HG02610 (cell line): ENCODE measurements around the gene SMURF2.

Experiments used
- ATAC-seq: cut with Tn5 transposase; IDR thresholded peaks from one replicate; pipeline ENCODE4 v1.9.1; 2021; ENCODE audit warnings: mild to moderate bottlenecking, moderate library complexity; ENCODE audit not compliant: unreplicated experiment

Gene SMURF2

DNA sequence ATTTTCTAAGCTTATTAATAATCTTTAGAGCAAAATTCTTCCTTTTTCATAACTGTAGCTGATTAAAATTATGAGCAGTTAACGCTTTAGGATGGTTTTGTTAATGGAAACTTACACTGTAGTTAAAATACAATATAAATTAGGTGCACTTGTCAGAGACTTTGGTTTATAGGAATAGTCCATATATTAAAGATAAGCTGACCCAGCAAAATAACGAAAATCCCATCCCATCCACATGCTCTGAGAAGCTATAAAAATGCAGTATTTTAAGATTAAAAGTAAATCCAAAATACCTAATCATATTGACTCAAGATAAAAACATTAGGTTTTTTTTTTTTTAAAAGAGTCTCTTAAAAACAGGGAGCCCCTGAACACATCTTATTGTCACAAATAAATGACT lies 117.4 kb downstream of the SMURF2 start:
- ATAC-seq, result no peak

DNA sequence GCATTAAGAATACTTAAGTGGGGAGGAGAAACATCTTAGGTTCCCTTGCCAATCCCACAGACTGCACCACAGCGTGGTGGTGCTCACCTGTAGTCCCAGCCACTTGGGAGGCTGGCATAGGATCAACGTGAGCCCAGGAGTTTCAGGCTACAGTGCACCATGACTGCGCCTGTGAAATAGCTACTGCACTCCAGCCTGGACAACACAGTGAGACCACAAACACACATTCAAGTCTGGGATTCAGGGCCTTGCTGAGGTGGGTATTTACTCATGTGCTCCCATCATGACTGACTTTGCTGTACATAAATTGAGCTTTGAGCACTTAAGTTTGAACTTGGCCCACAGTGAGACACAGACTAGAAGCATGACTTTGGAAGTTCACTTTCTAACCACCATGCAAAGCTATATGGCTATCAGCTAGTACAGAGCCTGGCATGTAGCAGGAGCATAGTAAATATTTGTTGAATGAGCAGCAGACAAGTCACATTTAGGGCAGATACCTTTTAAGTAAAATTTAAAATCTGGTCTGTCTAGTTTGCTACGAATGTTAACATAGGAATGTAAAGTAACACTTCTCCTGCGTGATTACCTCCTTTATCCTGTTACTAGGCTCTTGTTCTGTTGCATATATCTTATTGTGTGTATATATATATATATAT lies 121.9 kb downstream of the SMURF2 start:
- no peak for ATAC-seq

DNA sequence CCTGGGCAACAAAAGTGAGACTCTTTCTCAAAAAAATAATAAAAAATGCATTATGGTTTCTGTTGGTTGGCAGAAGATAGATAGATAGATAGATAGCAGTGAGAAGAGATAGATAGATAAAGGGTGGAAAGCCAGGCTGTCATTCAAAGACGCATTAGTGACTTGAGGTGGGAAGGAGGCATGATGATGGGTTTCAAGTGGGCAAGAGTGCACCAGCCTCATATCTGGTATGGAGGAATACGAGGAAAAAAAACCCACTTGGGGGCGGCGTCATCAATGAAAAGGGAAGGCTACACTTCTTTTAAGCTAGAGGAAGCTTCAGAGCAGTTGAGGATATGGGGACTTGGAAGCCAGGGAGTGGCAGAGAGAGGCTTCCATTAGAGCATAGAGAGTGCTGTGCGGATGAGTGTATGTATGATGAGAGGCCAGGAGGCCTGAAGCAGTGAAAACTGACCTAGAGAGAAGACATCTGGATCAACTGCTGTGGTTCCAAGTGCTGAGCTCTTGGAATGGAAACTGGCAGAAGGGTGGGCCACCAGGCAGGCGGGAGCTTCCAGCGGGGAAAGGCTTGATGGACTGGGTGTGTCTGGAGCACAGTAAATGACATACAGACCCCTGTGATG lies 123.5 kb downstream of the SMURF2 start:
- no peak for ATAC-seq

DNA sequence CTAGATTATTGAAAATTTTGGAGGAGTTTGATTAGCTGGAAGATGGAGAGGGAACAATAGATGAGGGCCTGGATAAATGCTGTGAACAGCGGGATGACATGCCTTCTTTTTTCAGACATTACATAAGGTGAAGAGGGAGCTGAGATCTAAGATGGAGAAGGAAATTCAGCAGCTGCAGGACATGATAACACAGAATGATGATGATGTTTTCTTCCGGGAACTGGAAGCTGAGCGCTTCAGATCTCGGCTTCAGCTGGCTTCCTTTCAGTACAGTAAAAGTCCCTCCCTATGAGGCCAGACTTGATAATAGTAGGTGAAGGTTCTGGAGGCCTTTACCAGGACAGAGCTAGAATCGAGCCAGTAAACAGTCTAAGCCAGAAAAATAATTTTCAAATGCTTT lies 124.6 kb downstream of the SMURF2 start:
- ATAC-seq, result no peak

DNA sequence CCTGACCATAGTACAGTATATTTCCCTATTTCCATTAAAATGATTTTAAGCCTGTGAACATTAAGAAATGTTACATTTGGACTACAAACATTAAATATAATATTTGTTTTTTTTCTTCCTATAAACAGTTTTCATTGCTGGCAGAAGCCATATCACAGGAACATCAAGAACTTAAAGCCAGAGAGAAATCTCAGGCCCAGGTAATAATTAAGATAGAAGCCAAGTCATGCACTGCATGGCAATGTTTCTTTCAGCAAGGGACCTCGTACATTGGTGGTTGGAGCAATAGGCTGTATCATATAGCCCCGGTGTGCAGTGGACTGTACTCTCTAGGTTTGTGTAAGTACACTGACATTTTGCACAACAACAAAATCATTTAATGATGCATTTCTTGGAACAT lies 125.2 kb downstream of the SMURF2 start:
- ATAC-seq, result no peak

DNA sequence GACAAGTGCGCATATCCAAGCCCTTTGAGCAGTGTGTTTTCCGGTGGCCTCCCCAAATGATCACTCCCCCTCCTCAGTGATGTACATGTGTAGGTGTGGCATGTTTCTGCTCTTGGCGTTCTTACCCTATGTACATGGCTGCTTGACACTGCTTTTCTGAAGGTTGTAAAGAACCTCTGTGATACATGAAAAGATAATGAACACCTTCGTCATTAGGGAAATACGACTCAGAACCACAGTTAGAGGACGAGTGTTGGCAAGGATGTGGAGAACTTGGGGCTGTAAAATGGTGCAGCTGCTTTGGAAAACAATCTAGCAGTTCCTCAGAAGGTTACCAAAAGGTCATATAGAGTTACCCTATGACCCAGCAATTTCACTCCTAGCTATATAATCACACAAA lies 126.8 kb downstream of the SMURF2 start:
- no peak for ATAC-seq

DNA sequence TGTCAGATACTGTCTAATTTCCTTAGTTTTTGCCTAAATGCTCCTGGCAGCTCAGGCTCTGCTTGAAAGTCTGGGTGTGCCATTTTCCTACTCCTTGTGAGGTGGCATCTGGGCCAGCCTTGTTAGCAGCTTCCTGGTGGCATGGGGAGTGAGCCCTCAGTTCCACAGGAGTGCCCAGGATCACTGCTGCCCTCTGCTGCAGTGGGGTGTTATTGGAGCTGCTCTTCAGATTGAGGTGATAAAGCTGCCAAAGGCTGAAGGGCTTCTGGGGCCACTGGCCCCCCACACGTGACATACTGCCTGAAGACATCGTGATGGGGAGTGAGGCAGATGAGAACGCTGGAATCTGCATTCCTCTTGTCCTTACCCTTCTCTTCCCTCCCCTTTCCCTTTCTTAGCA lies 127.9 kb downstream of the SMURF2 start:
- ATAC-seq, result no peak

DNA sequence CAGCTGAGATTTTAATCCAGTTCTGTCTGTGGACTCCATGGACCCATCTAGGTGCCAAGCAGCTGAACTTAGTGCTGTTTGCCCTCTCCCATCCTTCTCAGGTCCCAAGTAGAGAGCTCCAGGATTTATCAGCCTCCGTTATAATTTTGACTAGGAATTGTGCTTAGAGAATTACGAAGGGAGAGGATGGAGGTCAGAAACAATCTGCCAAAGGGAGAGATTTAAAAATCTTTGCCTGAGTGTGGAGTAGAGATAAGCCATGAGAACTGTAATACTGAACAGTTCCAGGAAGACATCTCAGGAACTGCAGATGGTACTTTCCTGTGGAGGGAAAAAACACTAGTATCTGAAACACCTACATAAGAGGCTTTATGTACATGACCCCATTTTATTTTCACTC lies 128.3 kb downstream of the SMURF2 start:
- ATAC-seq, result no peak

DNA sequence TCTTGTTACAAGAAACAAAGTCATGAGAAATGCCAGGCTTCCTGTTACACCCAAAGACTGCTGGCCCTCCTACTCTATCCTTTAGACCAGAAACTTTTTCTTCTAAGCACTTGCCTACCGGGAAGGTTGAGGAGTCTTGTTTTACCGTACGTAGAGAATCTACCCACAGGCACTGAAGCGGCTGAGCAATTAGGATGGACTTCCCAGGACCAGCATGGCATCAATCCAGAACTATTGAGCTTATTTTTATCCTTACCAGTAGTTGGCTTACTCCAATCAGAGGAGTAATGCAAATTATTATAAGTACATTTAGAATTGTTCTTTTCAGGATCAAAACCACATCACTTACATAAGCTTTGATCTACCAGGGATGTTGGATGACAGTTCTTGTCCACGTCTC lies 129.7 kb downstream of the SMURF2 start:
- ATAC-seq, result no peak

DNA sequence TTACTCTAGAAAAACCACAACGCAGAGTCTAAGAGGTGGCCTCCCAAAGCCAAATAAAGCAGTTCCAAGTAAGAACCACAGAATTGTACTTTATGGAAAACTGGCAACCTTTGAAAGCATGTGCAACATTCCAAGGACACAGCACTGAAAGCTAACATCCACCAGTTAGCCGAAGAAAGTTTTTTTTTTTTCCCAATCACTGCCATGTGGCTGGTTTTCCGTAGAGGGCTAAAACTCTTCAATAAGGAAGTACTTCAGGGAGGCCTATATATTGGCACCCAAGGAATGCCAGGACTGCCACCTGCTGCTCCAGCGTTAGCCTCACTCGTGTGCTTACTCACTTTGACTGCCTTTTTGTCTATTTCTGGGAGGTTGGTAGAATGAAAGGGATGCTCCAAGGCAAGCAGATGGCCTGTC lies 130.1 kb downstream of the SMURF2 start:
- ATAC-seq, result no peak

DNA sequence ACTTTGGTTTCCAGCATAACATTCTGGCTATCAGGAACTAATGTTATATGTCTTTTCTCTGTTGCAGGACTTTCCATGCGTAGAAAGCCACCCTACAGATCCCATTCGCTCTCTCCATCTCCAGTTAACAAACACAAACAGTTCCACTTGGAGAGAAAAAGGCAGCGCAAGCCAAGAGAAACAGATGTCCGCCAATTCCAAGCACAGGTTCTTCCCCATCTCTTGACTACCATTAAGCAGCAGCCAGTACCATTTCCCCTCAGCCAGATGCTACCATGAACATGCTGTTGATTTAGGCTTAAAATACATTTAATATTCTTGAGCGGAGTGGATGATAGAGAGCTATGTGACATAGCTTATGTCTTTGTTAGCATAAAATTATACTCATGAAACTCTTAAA lies 132.9 kb downstream of the SMURF2 start:
- ATAC-seq, result no peak

DNA sequence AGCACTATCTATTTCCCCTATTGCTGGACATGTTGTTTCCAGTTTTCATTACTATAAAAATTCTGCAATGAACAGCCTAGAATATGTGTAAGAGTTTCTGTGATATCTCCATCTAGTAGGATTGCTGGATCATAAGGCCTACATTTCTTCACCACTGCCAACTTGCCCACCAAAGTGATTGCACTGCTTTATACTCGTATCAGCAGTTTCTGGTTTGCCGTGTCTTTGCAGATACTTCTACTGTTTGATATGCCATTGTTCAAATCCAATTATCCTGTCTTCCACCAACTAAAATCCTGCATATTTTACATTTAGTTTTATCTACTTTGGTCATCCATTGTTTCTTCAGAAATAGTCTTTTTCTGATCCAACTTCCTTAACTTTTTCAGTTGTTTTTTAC lies 134.2 kb downstream of the SMURF2 start:
- ATAC-seq, result no peak

DNA sequence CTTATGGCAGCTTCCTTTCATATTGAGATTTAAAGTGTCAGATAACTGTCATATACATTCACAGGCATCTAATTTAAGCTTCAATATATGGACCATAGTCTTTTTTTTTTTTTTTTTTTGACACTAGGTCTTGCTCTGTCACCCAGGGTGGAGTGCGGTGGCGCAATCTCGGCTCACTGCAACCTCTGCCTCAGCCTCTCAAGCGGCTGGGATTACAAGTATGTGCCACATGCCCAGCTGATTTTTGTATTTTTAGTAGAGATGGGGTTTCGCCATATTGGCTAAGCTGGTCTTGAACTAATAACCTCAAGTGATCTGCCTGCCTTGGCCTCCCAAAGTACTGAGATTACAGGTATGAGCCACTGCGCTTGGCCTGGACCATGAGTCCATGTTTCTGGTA lies 141.7 kb downstream of the SMURF2 start:
- no peak for ATAC-seq

DNA sequence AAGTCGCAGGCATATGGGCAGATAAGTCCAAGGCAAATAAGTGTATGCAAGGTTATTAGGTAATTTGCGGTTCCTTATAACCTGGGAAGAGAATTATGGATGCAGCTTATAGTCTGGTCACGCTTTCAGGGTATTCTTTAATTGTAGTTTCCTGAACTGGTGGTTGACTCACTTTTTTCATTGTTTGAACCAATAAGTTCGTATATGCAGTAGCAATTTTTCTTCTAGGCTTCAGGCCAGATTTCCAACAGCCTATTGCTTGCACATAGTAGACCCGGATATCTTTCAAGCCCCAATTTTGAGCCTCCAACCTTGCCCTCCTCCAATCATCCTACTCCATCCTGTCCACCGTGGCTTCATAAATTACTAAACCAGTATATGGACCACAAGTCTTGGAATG lies 142.5 kb downstream of the SMURF2 start:
- ATAC-seq, result no peak

DNA sequence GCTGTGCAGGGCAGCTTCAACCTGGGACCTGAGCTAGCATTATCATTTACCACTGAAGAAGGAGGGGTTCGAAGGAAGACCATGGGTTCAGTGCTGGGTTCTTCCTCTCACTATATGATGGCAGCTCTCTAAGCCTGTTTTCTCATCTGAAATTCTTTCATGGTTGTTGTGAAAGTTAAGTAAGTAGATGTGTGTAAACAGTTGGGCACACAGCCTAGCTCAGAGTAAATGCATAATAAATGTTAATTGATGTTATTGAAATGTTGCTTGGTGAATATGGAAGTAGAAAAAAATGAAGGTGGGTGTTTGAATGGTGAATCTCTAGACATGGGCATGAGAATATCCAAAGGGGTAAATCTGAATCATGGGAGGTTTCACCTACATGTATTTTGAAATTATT lies 146.3 kb downstream of the SMURF2 start:
- no peak for ATAC-seq

DNA sequence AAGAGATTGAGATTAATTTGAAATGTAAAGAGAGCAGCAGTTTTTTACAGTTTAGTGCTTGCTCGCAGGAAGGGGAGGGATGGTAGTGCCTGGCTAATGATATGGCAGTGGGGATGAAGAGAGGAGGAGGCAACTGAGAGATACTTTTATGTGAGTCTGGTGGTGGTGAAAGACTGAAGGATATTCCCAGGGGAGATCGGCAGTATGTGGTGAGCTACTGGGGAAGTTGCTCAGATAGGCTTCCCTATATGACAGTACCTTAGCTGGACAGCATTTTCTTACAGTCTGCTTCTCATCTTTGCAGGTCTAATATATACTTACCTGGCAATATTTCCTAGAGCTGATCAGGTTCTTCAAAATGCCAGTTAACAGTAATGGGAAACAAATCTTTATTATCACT lies 146.7 kb downstream of the SMURF2 start:
- ATAC-seq, result no peak

DNA sequence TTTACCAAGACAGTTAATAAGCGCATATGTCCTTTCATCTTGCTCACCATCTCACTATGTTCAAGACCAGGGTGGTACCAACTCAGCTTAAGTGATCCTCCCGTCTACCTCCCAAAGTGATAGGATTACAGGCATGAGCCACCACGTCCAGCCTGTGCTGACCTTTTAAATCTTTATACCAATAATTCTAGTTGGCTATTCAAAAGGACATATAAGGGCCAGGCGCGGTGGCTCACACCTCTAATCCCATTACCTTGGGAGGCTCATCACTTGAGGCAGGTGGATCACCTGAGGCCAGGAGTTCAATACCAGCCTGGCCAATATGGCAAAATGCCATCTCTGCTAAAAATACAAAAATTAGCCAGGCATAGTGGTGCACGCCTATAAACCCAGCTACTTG lies 152.9 kb downstream of the SMURF2 start:
- ATAC-seq, result no peak

DNA sequence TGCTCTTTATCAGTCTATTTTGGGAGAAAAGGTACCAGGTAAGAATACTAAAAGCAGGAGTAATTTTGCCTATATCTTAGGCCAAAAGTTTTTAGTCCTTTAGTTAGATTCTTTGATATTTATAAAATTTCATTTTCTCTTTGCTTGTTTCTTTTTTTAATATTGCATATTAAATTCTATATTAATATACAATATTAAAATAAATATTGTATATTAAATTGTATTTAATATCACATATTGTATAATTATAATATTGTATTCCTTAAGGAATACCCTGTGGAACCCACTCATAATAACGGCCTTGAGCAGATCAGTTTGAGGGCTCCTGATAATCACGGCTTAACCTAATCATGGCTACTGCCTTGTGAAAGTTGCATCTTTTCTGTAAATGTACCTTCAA lies 153.4 kb downstream of the SMURF2 start:
- no peak for ATAC-seq

DNA sequence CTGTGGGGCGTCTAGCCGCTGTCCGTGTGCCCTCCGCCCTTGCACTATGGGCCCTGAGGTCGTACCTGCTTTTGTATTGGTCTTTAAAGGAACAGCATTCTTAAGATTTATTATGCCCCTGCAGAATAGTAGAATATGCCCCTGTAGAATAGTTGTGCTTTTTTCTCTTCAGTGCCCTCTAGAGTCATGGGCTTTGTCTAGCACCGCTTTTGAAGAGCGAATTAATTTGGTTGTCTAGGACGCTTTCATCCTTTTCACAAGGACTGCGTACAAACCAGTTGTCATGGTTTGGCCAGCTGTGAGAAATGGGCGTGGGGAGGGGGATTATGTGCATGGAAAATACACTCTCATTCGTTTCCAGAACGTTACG lies 154.7 kb downstream of the SMURF2 start:
- ATAC-seq, result peak; percentile 23

DNA sequence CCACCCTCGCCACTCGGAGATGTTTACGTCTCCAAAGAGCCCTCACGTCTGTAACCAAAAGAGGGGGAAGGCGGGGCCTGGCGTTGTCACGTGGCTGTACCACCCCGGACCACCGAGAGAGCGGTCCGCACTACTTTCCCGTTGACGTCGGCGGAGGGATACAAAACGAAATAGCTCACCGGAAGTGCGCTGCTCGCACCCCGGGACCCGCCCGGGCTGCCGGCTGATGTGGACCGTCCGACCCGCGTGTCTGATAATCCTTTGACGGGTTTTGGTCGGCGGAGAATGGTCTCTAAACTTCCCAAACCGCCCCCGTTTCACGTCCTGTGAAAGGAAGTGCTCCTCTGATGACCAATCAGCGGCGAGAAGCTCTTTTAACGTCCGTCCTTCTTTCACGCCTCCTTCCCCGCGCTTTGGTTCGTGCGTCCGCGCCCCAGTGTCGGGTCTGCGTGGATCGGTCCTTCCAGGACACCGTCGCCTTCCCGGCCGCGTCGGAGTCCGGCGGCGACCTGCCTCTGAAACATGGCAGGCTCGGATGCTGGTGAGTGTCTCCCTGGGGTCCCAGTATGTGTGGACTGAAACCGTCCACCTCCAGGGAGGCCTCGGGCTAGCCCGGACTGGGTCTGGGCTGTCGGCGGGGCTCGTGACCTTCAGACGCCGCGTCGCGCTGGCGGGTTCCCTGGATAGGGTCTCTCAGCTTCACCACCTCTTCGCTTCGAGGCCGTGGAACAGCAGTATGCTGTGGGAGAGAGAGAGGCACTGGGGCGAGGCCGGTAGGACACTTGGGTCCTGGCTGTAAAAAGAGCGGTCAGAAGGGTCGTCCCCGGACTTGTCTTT lies 155.3 kb downstream of the SMURF2 start, which contains the start of gene CEP95:
TSS of gene CEP95 (plus strand) at position 402 of the 837 bp plus-strand sequence. CDS start at position 523, 121 bp downstream.
- ATAC-seq, result peak; percentile 67

DNA sequence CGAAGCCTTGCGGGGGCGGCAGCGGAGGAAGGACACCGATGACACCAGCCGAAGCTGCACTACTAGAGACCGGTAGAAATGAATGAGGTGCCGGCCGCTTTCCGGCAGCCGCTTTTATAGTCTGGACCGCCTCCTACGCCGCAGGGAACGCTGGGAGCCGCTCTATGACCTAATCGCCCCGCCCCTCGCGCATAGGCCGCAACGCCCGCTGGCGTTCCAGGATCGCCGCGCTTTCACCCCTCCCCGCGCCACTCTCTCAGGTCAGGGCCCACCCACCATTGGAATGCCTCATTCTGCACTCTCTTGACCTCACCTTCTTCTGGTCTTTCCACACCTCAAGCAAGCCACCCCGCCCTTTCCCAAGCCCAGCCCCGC lies 155.9 kb downstream of the SMURF2 start, which contains the start of gene DDX5:
TSS of gene DDX5 (minus strand) at position 89 of the 375 bp plus-strand sequence. CDS start 170 bp downstream, outside the sequence.
- ATAC-seq, result peak; percentile 56
